Hepatocyte (in vitro differentiated cells): ENCODE measurements around the gene TNS3. TPM values are rescaled to one million over a fixed set of nuclear protein-coding genes. Genes with fewer than 3 reads are reported as not detected.
"Not testable (repeated sequence)": the region's sequence is repeated elsewhere in the genome, so short reads cannot be mapped to it uniquely, and the experiment has no call there.

ENCODE experiments used
- DNase-seq: peaks from one replicate; pipeline ENCODE4 v3.0.0-alpha.2; 2016; ENCODE audit warnings: low spot score
- H2AFZ ChIP-seq: fragments of 200-600 bp; sonication (generic); 2 replicates; pipeline ENCODE4 v1.6.0; 2016; ENCODE audit warnings: antibody characterized with exemption, mild to moderate bottlenecking
- H3K27ac ChIP-seq: fragments of 200-600 bp; sonication (generic); 2 replicates; pipeline ENCODE4 v1.5.1; 2016; ENCODE audit warnings: mild to moderate bottlenecking
- H3K27me3 ChIP-seq: fragments of 200-600 bp; sonication (generic); 2 replicates; pipeline ENCODE4 v1.6.1; 2016
- H3K36me3 ChIP-seq: fragments of 200-600 bp; sonication (generic); replicated peaks from 2 replicates; pipeline ENCODE4 v1.5.1; 2016; ENCODE audit warnings: low read depth; ENCODE audit not compliant: insufficient read depth
- H3K4me1 ChIP-seq: fragments of 200-600 bp; sonication (generic); 2 replicates; pipeline ENCODE4 v1.5.1; 2016; ENCODE audit warnings: mild to moderate bottlenecking, moderate library complexity; ENCODE audit not compliant: insufficient read depth
- H3K4me2 ChIP-seq: fragments of 200-600 bp; sonication (generic); 2 replicates; pipeline ENCODE4 v1.6.0; 2016
- H3K4me3 ChIP-seq: fragments of 200-600 bp; sonication (generic); 2 replicates; pipeline ENCODE4 v1.5.1; 2016; ENCODE audit warnings: mild to moderate bottlenecking
- H3K79me2 ChIP-seq: fragments of 200-600 bp; sonication (generic); 2 replicates; pipeline ENCODE4 v1.6.0; 2017; ENCODE audit warnings: mild to moderate bottlenecking
- H3K9me2 ChIP-seq: fragments of 200-600 bp; sonication (generic); replicated peaks from 2 replicates; pipeline ENCODE4 v1.6.0; 2017; ENCODE audit warnings: mild to moderate bottlenecking; ENCODE audit not compliant: insufficient read depth
- H3K9me3 ChIP-seq: fragments of 200-600 bp; sonication (generic); 2 replicates; pipeline ENCODE4 v1.5.1; 2016; ENCODE audit warnings: low read depth, mild to moderate bottlenecking
- H4K20me1 ChIP-seq: fragments of 200-600 bp; sonication (generic); 2 replicates; pipeline ENCODE4 v1.6.0; 2016; ENCODE audit warnings: mild to moderate bottlenecking; ENCODE audit not compliant: insufficient read depth, poor library complexity, severe bottlenecking
- CTCF ChIP-seq: fragments of 200-600 bp; sonication (generic); IDR thresholded peaks from 2 replicates; pipeline ENCODE4 v1.5.1; 2016; ENCODE audit warnings: antibody characterized with exemption, mild to moderate bottlenecking; ENCODE audit not compliant: poor library complexity
- EZH2 ChIP-seq: fragments of 200-600 bp; sonication (generic); IDR thresholded peaks from 2 replicates; pipeline ENCODE4 v1.6.1; 2016; ENCODE audit warnings: antibody characterized with exemption, mild to moderate bottlenecking, borderline replicate concordance
- EZH2phosphoT487 ChIP-seq: fragments of 200-600 bp; sonication (generic); IDR thresholded peaks from one replicate; pipeline ENCODE4 v1.6.1; 2018; ENCODE audit warnings: antibody characterized with exemption, mild to moderate bottlenecking, low read depth, moderate library complexity; ENCODE audit not compliant: unreplicated experiment, severe bottlenecking
- WGBS: methylation state at CpG from one replicate; pipeline ENCODE4 v1.1.6; 2016; ENCODE audit warnings: low lambda C conversion rate; ENCODE audit errors: missing lambda C conversion rate; 5-methylcytosine and 5-hydroxymethylcytosine counted together
- polyA plus RNA-seq: library from polyadenylated mRNA; unstranded; fragments of >200 nt; fragmentation: Nextera tagmentation; extraction: Ambion mirVana; gene quantifications from 2 replicates; pipeline ENCODE4 v1.2.1, GENCODE V29; 2016
- total RNA-seq: library from RNA; depleted of rRNA; stranded (reverse); fragments of >200 nt; gene quantifications from 2 replicates; pipeline ENCODE4 v1.2.3, GENCODE V29; 2014

Gene TNS3
- total and polyA plus RNA-seq, 2 experiments from 2014 or later: 30.0 to 73.3 TPM

GRCh38 chr7:47441796-47442604 is 139.9 kb downstream of the TNS3 start:
- Histone ChIP-seq H3K9me3 (no peaks in the 10 kb centered on the region), H3K27ac (no peak overlapping the region)

GRCh38 chr7:47441048-47441447 is 140.9 kb downstream of the TNS3 start:
- H3K4me3 ChIP-seq, DNase-seq, H2AFZ ChIP-seq, H3K9me2 ChIP-seq, H3K4me2 ChIP-seq, H3K27ac ChIP-seq, H3K36me3 ChIP-seq, H3K27me3 ChIP-seq, H3K4me1 ChIP-seq, H3K9me3 ChIP-seq: not testable (repeated sequence)
- peaks cover 26% of the 10 kb centered on the region for H4K20me1 ChIP-seq
- H3K79me2 ChIP-seq: peaks cover 78% of the 10 kb centered on the region
- WGBS: 93% methylated on average over 8 of the region's 8 CpGs

More at GRCh38 chr7:47441796-47442604, 139.9 kb downstream of the TNS3 start:
- H3K9me2 ChIP-seq: no peaks in the 10 kb centered on the region
- TF ChIP-seq EZH2 (no peak), CTCF (no peak), EZH2phosphoT487 (no peak)
- no peak overlapping the region for H3K4me3 ChIP-seq
- no peaks in the 10 kb centered on the region for H3K27me3 ChIP-seq
- H4K20me1 ChIP-seq: peaks cover 26% of the 10 kb centered on the region
- no peak overlapping the region for H3K4me2 ChIP-seq
- H2AFZ ChIP-seq: no peak overlapping the region
- no peak for DNase-seq
- H3K36me3 ChIP-seq: no peaks in the 10 kb centered on the region
- H3K4me1 ChIP-seq: peaks cover 8% of the 10 kb centered on the region
- 76% methylated on average over 11 of the region's 11 CpGs for WGBS
- H3K79me2 ChIP-seq: peaks cover 80% of the 10 kb centered on the region

- H3K9me3 ChIP-seq: no peaks in the 10 kb centered on the region
- H4K20me1 ChIP-seq: peaks cover 26% of the 10 kb centered on the region
- H3K4me3 ChIP-seq: no peak overlapping the region
- 93% methylated on average over 1 of the region's 1 CpG for WGBS
- no peaks in the 10 kb centered on the region for H3K36me3 ChIP-seq
- peaks cover 72% of the 10 kb centered on the region for H3K79me2 ChIP-seq
- no peaks in the 10 kb centered on the region for H3K27me3 ChIP-seq
- no peaks in the 10 kb centered on the region for H3K9me2 ChIP-seq
- no peak for DNase-seq
- peaks cover 8% of the 10 kb centered on the region for H3K4me1 ChIP-seq
- TF ChIP-seq EZH2 (no peak), CTCF (no peak), EZH2phosphoT487 (no peak)
- no peak overlapping the region for H2AFZ ChIP-seq
- H3K27ac ChIP-seq: no peak overlapping the region
- no peak overlapping the region for H3K4me2 ChIP-seq
These were observed 141.6 kb downstream of the TNS3 start for GRCh38 chr7:47440320-47440719.

- Histone ChIP-seq H3K36me3 (no peaks in the 10 kb centered on the region), H2AFZ (no peak overlapping the region), H3K4me3 (no peak overlapping the region), H3K9me2 (no peaks in the 10 kb centered on the region), H3K4me2 (no peak overlapping the region), H4K20me1 (peaks cover 21% of the 10 kb centered on the region), H3K27me3 (no peaks in the 10 kb centered on the region), H3K4me1 (peaks cover 8% of the 10 kb centered on the region), H3K9me3 (no peaks in the 10 kb centered on the region), H3K27ac (no peak overlapping the region), H3K79me2 (peaks cover 70% of the 10 kb centered on the region)
- WGBS: 97% methylated on average over 17 of the region's 17 CpGs
- TF ChIP-seq EZH2 (no peak), CTCF (no peak), EZH2phosphoT487 (no peak)
- DNase-seq: no peak
These were observed 142.7 kb downstream of the TNS3 start for GRCh38 chr7:47439181-47439667.
